ENCODE results near the gene DHRSX. TPM values are rescaled to one million over a fixed set of nuclear protein-coding genes. Genes with fewer than 3 reads are reported as not detected.
"Not testable (repeated sequence)": the region's sequence is repeated elsewhere in the genome, so short reads cannot be mapped to it uniquely, and the experiment has no call there.

Gene DHRSX
- total RNA-seq, 2 experiments from 2014 or later, result 18.8 to 21.4 TPM

- intact Hi-C loops (cut with micrococcal nuclease), result no loop called here
- Mint-ChIP-seq H3K9me3 (peaks cover 1% of the 10 kb centered on the region), H3K27me3 (ENCODE audit: low read depth) (no peaks in the 10 kb centered on the region), H3K4me3 (no peak overlapping the region), H3K36me3 (ENCODE audit: low read depth) (peaks cover 44% of the 10 kb centered on the region), H3K27ac (peak overlapping the region; percentile 6), H3K4me1 (ENCODE audit: low read depth) (peaks cover 2% of the 10 kb centered on the region)
- CTCF ChIA-PET, result no interaction called here
- DNase-seq, result peak; percentile 34
These were observed 214.0 kb downstream of the DHRSX start for GRCh38 chrX:2286731-2287130.

DNA sequence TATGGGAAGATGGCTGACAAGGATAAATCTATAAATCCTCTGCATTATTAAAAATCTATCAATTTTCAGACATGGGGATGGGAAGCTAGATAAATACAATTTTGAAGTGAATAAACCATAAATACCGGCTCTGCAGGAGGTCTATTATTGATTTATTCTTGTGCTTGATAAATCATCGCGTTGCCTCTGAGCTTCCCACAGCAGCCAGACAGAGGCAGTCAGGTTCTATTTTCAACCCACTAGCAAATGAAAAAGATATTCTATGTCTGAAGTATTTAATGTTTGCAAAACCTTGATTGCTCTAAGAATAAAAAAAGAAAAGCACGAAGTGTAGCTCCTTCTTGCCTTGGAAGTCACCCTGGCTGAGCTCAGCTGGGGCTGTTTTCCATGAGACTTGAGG lies 216.2 kb downstream of the DHRSX start:
- CTCF ChIA-PET, result no interaction called here
- Mint-ChIP-seq H3K27ac (no peak overlapping the region), H3K27me3 (ENCODE audit: low read depth) (no peaks in the 10 kb centered on the region), H3K4me3 (no peak overlapping the region), H3K9me3 (peaks cover 1% of the 10 kb centered on the region), H3K36me3 (ENCODE audit: low read depth) (peaks cover 28% of the 10 kb centered on the region), H3K4me1 (ENCODE audit: low read depth) (peaks cover 2% of the 10 kb centered on the region)
- intact Hi-C loops (cut with micrococcal nuclease), result no loop called here
- no peak for DNase-seq

- Mint-ChIP-seq H3K4me3 (no peak overlapping the region), H3K36me3 (ENCODE audit: low read depth) (peaks cover 28% of the 10 kb centered on the region), H3K27me3 (ENCODE audit: low read depth) (no peaks in the 10 kb centered on the region), H3K9me3 (peaks cover 1% of the 10 kb centered on the region), H3K4me1 (ENCODE audit: low read depth) (peaks cover 2% of the 10 kb centered on the region), H3K27ac (no peak overlapping the region)
- CTCF ChIA-PET, result no interaction called here
- intact Hi-C loops (cut with micrococcal nuclease), result no loop called here
- DNase-seq, result no peak
These were observed 216.6 kb downstream of the DHRSX start for GRCh38 chrX:2284133-2284532.

GRCh38 chrX:2283111-2283859 lies 217.5 kb downstream of the DHRSX start:
- H3K9me3 Mint-ChIP-seq, result peaks cover 1% of the 10 kb centered on the region
- intact Hi-C loops (cut with micrococcal nuclease), result no loop called here
- H3K4me1 Mint-ChIP-seq (ENCODE audit: low read depth), result peaks cover 2% of the 10 kb centered on the region
- H3K27me3 Mint-ChIP-seq (ENCODE audit: low read depth), result no peaks in the 10 kb centered on the region
- CTCF ChIA-PET, result no interaction called here
- no peak overlapping the region for H3K4me3 Mint-ChIP-seq
- H3K36me3 Mint-ChIP-seq (ENCODE audit: low read depth), result peaks cover 22% of the 10 kb centered on the region
- H3K27ac Mint-ChIP-seq, result no peak overlapping the region
- no peak for DNase-seq

DNA sequence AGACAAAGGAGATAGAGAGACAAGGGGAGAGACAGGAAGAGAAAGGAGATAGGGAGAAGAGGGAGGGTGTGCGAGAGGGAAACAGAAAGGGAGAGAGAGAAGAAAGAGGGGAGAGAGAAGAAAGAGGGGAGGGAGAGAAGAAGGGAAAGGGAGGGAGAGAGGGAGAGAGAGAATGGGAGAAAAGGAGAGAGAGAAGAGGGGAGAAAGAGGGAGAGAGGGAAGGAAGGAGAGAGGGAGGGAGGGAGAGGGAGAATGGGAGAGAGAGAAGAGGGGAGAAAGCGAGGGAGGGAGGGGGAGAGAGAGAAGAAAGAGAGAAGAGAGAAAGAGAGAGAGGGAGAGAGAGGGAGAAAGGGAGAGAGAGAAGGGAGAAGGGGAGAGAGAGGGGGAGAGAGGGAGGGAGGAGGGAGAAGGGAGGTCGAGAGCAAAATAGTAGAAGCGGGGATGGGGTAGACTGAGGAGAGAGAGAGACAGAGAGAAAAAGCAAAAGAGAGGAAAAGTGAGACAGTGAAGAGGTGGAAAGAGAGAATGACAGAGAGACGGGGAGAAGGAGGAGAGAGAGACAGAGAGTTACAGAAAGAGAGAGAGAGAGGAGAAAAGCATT lies 218.2 kb downstream of the DHRSX start:
- CTCF ChIA-PET, result no interaction called here
- H3K27me3 Mint-ChIP-seq (ENCODE audit: low read depth), result no peaks in the 10 kb centered on the region
- intact Hi-C loops (cut with micrococcal nuclease), result no loop called here
- no peak for DNase-seq
- peaks cover 21% of the 10 kb centered on the region for H3K36me3 Mint-ChIP-seq (ENCODE audit: low read depth)
- H3K27ac Mint-ChIP-seq, result no peak overlapping the region
- no peak overlapping the region for H3K4me3 Mint-ChIP-seq
- peaks cover 2% of the 10 kb centered on the region for H3K4me1 Mint-ChIP-seq (ENCODE audit: low read depth)
- H3K9me3 Mint-ChIP-seq, result peaks cover 1% of the 10 kb centered on the region

DNA sequence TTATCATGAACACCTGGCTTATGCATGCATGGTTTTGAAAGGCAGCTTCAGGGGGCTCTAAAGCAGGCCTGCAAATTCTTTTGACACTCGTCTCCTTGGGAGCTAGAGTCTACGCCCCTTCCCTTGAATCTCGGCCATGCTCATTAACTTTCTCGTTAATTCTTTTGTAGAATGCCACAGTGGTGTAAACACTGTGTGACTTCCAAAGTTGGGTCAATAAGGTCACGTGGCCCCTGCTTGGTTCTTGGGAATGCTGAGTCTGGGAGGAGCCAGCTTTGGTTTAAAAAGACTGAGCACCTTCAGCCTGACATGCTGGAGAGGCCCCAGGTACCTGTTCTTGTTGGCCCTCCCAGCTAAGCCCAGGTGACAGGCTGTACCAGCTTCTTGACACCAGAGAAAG lies 228.4 kb downstream of the DHRSX start:
- H3K27ac Mint-ChIP-seq, result no peak overlapping the region
- no peaks in the 10 kb centered on the region for H3K27me3 Mint-ChIP-seq (ENCODE audit: low read depth)
- intact Hi-C loops (cut with micrococcal nuclease), result no loop called here
- peaks cover 3% of the 10 kb centered on the region for H3K9me3 Mint-ChIP-seq
- H3K4me3 Mint-ChIP-seq, result no peak overlapping the region
- CTCF ChIA-PET, result no interaction called here
- peaks cover 27% of the 10 kb centered on the region for H3K36me3 Mint-ChIP-seq (ENCODE audit: low read depth)
- H3K4me1 Mint-ChIP-seq (ENCODE audit: low read depth), result no peaks in the 10 kb centered on the region
- no peak for DNase-seq

GRCh38 chrX:2271595-2271994 lies 229.2 kb downstream of the DHRSX start:
- intact Hi-C loops (cut with micrococcal nuclease); H3K9me3 Mint-ChIP-seq; H3K27ac Mint-ChIP-seq; H3K4me1 Mint-ChIP-seq (ENCODE audit: low read depth); H3K27me3 Mint-ChIP-seq (ENCODE audit: low read depth); CTCF ChIA-PET; H3K4me3 Mint-ChIP-seq; DNase-seq: not testable (repeated sequence)
- peaks cover 30% of the 10 kb centered on the region for H3K36me3 Mint-ChIP-seq (ENCODE audit: low read depth)

GRCh38 chrX:2270783-2271182 lies 230.0 kb downstream of the DHRSX start:
- DNase-seq; CTCF ChIA-PET; H3K4me1 Mint-ChIP-seq (ENCODE audit: low read depth); intact Hi-C loops (cut with micrococcal nuclease); H3K4me3 Mint-ChIP-seq; H3K27me3 Mint-ChIP-seq (ENCODE audit: low read depth); H3K27ac Mint-ChIP-seq; H3K9me3 Mint-ChIP-seq: not testable (repeated sequence)
- H3K36me3 Mint-ChIP-seq (ENCODE audit: low read depth), result peaks cover 27% of the 10 kb centered on the region

DNA sequence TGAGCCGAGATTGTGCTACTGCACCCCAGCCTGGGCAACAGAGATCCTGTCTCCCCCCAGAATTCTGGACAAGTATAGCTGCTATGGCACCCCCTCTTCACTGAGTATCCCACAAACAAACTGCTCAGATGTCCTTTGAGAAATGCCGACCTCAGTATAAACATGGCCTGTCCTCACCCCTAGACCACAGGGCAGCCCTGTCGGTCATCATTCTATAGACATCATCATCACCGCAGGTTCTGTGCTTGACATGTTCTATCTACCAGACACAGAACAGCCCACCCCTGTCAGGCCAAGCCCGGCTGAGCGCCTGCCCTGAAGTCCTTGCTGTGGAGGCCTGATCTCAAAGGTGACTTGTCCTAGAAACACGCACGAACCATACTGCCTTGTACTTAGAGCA lies 232.9 kb downstream of the DHRSX start:
- H3K36me3 Mint-ChIP-seq (ENCODE audit: low read depth), result peaks cover 29% of the 10 kb centered on the region
- H3K4me1 Mint-ChIP-seq (ENCODE audit: low read depth), result no peaks in the 10 kb centered on the region
- CTCF ChIA-PET, result no interaction called here
- intact Hi-C loops (cut with micrococcal nuclease), result no loop called here
- peaks cover 3% of the 10 kb centered on the region for H3K9me3 Mint-ChIP-seq
- no peak overlapping the region for H3K27ac Mint-ChIP-seq
- H3K27me3 Mint-ChIP-seq (ENCODE audit: low read depth), result no peaks in the 10 kb centered on the region
- DNase-seq, result no peak
- no peak overlapping the region for H3K4me3 Mint-ChIP-seq

DNA sequence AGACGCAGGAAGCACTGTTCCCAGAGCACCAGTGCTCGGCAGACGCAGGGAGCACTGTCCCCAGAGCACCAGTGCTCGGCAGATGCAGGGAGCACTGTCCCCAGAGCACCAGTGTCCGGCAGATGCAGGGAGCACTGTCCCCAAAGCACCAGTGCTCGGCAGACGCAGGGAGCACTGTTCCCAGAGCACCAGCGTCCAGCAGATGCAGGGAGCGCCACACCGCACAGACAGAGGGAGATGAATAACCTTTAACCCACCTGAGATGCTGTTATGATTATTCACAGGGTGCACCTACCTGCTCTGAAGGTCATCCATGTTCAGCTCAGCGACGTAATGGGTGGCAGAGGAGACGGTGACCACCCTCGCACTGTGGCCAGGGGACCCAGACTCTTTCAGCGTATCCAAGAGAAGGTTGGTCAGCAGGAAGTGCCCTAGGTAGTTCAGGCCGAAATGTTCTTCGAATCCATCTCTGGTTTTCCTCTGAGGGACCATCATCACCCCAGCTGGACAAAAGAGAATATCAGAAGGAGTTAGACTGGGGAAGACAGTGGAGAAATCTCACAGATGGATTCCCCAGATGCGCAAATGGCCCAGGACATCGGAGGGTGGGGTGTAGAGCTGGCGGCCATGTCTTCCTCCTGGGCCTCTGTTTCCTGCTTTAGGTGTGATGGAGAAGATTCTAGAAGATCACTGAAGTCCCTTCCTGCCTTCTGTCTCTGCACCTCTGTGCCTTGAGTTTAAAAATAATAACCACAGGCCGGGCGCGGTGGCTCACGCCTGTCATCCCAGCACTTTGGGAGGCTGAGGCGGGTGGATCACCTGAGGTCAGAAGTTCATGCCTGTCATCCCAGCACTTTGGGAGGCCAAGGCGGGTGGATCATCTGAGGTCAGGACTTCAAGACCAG lies 234.1 kb downstream of the DHRSX start:
- Mint-ChIP-seq H3K27me3 (ENCODE audit: low read depth) (no peaks in the 10 kb centered on the region), H3K9me3 (peaks cover 3% of the 10 kb centered on the region), H3K4me1 (ENCODE audit: low read depth) (no peaks in the 10 kb centered on the region), H3K36me3 (ENCODE audit: low read depth) (peaks cover 30% of the 10 kb centered on the region), H3K27ac (no peak overlapping the region), H3K4me3 (no peak overlapping the region)
- intact Hi-C loops (cut with micrococcal nuclease), result no loop called here
- DNase-seq, result no peak
- CTCF ChIA-PET, result no interaction called here

DNA sequence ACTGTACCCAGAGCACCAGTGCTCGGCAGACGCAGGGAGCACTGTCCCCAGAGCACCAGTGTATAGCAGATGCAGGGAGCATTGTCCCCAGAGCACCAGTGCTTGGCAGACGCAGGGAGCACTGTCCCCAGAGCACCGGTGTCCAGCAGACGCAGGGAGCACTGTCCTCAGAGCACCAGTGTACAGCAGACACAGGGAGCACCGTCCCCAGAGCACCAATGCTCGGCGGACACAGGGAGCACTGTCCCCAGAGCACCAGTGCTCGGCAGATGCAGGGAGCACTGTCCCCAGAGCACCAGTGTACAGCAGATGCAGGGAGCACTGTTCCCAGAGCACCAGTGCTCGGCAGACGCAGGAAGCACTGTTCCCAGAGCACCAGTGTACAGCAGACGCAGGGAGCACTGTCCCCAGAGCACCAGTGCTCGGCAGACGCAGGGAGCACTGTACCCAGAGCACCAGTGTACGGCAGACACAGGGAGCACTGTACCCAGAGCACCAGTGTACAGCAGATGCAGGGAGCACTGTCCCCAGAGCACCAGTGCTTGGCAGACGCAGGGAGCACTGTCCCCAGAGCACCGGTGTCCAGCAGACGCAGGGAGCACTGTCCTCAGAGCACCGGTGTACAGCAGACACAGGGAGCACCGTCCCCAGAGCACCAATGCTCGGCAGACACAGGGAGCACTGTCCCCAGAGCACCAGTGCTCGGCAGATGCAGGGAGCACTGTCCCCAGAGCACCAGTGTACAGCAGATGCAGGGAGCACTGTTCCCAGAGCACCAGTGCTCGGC lies 234.9 kb downstream of the DHRSX start:
- H3K27ac Mint-ChIP-seq; H3K4me1 Mint-ChIP-seq (ENCODE audit: low read depth); H3K27me3 Mint-ChIP-seq (ENCODE audit: low read depth); H3K9me3 Mint-ChIP-seq; DNase-seq; H3K4me3 Mint-ChIP-seq; intact Hi-C loops (cut with micrococcal nuclease); CTCF ChIA-PET: not testable (repeated sequence)
- H3K36me3 Mint-ChIP-seq (ENCODE audit: low read depth), result peaks cover 31% of the 10 kb centered on the region

All from activated naive CD4-positive, alpha-beta T cell treated with anti-CD3 and anti-CD28 coated beads for 36 hours (primary cell).